Epithelial cell of proximal tubule (primary cell): ENCODE results near the gene TAX1BP3. TPM values are rescaled to one million over a fixed set of nuclear protein-coding genes. Genes with fewer than 3 reads are reported as not detected.
A peak's percentile ranks its signal among the peaks of the same experiment; 100 is the strongest.

ENCODE experiments used
- DNase-seq: peaks from one replicate; pipeline ENCODE4 v3.0.0-alpha.2; 2011; ENCODE audit warnings: low read depth
- H3K4me3 ChIP-seq: 2 replicates; pipeline ENCODE4 v1.5.1; 2011; ENCODE audit warnings: low read depth, mild to moderate bottlenecking, low read length
- total RNA-seq: library from RNA; depleted of rRNA; stranded (reverse); fragments of >200 nt; gene quantifications from 2 replicates; pipeline ENCODE4 v1.2.3, GENCODE V29; 2015
- TF ChIP-seq, protein P1 (sequence below): conservative IDR thresholded peaks from 2 replicates; pipeline ENCODE4 v1.5.1; 2012; ENCODE audit warnings: low read depth, mild to moderate bottlenecking, low read length

Gene TAX1BP3
- total RNA-seq, 1 donor from 2014 or later, result 426 TPM

DNA sequence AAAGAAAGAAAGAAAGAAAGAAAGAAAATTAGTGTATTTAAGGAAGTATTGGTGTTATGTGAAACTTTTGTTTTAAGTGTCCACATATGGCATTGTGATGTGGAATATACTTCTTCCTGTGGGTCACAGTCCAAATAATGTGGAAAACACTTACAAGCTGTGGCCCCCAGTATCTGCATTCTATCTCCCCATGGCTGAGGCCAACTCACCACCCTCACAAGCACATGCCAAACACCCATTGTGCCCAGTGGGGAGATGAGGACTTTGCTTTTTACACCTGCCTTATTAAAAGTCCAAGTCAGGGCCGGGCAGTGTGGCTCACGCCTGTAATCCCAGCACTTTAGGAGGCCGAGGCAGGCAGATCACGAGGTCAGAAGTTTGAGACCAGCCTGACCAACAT lies 31.6 kb upstream of the TAX1BP3 start:
- no peak for DNase-seq
- H3K4me3 ChIP-seq, result no peak overlapping the region
- TF ChIP-seq, protein P1, sequence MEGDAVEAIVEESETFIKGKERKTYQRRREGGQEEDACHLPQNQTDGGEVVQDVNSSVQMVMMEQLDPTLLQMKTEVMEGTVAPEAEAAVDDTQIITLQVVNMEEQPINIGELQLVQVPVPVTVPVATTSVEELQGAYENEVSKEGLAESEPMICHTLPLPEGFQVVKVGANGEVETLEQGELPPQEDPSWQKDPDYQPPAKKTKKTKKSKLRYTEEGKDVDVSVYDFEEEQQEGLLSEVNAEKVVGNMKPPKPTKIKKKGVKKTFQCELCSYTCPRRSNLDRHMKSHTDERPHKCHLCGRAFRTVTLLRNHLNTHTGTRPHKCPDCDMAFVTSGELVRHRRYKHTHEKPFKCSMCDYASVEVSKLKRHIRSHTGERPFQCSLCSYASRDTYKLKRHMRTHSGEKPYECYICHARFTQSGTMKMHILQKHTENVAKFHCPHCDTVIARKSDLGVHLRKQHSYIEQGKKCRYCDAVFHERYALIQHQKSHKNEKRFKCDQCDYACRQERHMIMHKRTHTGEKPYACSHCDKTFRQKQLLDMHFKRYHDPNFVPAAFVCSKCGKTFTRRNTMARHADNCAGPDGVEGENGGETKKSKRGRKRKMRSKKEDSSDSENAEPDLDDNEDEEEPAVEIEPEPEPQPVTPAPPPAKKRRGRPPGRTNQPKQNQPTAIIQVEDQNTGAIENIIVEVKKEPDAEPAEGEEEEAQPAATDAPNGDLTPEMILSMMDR, result no peak

DNA sequence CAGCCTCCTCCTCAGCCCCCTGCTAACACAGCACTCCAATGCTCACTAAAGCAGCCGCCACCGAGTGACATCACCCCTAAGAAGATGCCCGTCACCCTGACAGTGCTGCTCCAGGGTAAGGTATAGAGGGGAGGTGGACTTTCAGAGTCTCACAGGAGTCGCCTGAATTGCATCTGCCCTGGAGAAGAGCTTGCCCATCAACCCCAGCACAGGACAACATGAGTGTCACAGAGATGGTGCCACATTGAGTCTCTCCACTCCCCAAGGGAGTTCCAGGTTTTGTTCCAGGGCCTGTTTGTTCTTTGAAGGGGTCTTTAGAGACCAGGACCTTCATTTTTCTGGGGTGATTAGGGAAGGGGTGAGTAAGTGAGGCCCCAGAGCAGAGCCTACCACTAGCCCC lies 29.8 kb upstream of the TAX1BP3 start:
- DNase-seq, result no peak
- TF ChIP-seq, protein P1, result no peak
- no peak overlapping the region for H3K4me3 ChIP-seq

DNA sequence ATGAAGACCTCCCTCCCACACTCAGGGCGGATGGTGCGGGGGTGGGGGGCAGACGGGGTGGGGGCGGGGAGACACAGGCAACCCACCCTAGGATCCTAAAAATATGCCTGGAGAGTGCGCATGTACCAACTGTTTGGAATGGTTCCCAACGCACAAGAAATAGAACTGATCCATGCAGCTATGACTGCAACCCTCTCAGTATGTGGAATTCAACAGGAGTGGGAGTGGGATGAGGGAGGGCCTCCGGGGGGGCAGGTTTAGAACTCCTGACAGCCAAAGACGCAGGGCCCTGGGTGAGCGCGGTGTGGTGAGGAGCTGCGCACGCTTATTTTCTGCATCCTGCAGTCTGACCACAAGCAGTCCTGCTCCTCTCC lies 28.7 kb upstream of the TAX1BP3 start:
- TF ChIP-seq, protein P1, result no peak
- no peak overlapping the region for H3K4me3 ChIP-seq
- DNase-seq, result no peak

DNA sequence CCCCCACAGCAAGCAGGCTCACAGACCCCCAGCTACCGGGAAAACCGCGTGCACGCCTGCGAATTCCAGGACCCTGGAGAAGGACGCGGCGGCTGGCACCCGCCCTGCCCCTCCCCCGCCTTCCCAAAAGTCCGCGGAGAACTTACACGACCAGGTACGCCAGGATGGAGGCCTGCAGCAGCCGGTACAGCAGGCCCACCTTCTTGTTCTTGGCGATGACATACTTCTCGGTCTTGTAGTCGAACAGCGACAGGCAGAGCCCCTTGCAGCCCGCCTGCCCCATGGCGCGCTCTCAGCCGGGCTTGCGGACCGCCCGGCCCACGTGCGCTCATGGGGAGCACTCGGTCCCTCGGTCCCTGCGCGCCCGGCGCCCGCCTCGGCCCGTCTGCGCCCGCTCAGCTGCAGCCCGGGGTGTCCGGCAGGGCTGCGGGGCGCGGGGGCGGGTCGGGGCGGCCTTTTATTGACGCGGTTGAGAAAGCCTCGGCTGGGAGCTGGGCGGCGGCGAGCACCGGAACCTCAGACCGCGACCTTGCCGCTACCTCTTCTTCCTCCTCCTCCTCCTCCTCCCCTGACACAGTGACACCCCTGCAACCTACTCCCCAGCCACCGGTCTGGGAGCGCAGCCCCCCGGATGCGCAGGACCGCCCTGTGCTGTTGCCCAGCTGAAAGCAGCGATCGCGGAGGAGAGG lies 27.5 kb upstream of the TAX1BP3 start, which contains the start of gene P2RX5:
Gene P2RX5 (minus strand): TSS at position 433 of the 689 bp plus-strand sequence. CDS start 150 bp downstream, at position 283.
- no peak for DNase-seq
- TF ChIP-seq, protein P1, result no peak
- H3K4me3 ChIP-seq, result peak within 1 kb of the TSS; percentile 62

DNA sequence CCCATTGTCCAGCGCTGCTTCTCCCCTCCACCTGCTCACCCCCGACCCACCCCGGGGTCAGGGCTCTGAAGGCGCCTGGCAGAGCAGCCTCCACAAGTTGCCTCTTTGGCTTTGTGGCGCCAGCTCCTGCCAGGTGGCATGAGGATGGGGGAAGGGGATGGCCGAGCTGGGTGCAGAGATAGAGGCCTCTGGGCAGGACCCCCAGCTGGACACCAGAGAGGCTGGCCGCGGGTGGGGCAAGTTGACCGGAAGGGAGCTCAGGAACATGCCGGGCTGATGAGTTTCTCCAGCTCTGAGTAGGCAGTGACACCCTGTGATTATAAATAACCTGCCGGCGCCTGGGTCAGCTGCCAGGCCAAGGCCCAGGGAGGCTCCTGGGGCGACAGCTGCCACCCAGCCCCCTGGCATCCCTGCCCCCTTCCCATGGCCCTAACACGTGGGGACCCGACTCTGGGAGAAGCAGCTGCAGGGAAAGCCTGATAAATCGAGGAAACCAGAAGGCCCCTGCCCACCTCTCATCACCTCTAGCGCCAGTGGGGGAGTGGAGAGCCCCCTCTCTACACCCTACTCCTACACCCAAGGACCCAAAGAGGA lies 26.8 kb upstream of the TAX1BP3 start:
- peak overlapping the region; percentile 62 for H3K4me3 ChIP-seq
- TF ChIP-seq, protein P1, result no peak
- DNase-seq, result no peak

DNA sequence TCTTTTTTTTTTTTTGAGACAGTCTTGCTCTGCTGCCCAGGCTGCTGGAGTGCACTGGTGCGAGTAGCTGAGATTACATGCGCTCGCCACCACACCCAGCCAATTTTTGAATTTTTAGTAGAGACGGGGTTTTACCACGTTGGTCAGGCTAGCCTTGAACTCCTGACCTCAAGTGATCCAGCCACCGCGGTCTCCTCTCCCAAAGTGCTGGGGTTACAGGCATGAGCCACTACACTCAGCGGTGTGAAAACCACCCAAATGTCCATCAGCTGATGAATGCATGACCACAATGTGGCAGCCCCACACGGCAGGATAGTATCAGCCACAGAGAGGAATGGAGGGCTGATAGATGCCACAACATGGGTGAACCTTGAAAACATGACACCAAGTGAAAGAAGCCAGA lies 25.5 kb upstream of the TAX1BP3 start:
- TF ChIP-seq, protein P1, result no peak
- H3K4me3 ChIP-seq, result no peak overlapping the region
- no peak for DNase-seq

DNA sequence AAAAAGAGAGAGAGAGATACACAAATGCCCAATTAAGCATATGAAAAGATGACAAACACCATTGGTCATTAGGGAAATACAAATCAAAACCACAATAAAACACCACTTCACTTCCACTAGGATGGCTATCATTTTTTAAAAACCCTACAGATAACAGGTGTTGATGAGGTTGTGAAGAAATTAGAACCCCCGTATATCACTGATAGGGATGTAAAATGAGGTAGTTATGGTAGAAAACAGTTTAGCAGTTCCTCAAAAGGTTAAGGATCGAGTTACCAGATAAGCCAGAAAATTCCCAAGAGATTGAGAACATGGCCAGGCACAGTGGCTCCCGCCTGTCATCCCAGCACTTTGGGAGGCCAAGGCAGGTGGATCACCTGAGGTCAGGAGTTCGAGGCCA lies 24.8 kb upstream of the TAX1BP3 start:
- TF ChIP-seq, protein P1, result no peak
- H3K4me3 ChIP-seq, result no peak overlapping the region
- DNase-seq, result no peak
